ENCODE data around the gene KCNQ2. TPM values are rescaled to one million over a fixed set of nuclear protein-coding genes. Genes with fewer than 3 reads are reported as not detected.
A peak's percentile ranks its signal among the peaks of the same experiment; 100 is the strongest.

KCNQ2 gene
- total RNA-seq, 2 experiments from 2014 or later, result not detected

DNA sequence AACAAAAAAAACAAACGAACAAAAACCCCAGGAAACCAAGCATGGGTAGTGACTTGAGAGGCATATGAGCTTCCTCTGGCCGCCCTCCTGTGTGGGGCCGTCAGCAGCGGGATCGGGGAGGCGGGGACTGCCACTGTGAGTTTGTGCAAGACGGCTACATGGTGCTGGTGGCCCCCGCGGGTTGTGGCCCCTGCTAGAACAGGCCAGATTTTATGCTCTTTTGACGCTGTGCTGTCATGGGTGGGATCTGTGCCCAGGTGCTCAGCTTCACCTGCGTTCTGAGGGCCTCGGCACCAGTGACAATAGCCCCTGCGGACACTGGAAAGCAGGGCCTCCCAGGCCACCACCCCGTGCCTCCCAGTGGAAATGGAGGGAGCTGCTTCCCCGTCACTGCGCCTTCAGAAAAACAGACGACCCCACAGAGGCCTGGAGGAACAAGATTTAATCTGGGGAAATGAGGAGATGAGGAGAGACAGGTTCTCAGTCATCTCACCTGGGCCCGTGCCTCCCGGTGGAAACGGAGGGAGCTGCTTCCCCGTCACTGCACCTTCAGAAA lies 4.7 kb upstream of the KCNQ2 start:
- no peak for DNase-seq
- intact Hi-C loops (cut with DNase I, micrococcal nuclease), result no loop called here
- H3K4me1 Mint-ChIP-seq, result peaks cover 2% of the 10 kb centered on the region
- H3K36me3 Mint-ChIP-seq (ENCODE audit: low read depth), result no peaks in the 10 kb centered on the region
- peaks cover 33% of the 10 kb centered on the region for H3K27me3 Mint-ChIP-seq
- no peak overlapping the region for H3K4me3 Mint-ChIP-seq
- ChIA-PET CTCF (no interaction called here), POLR2A (no interaction called here)
- H3K9me3 Mint-ChIP-seq (ENCODE audit: low read depth), result no peaks in the 10 kb centered on the region
- H3K27ac Mint-ChIP-seq, result no peak overlapping the region
- no peak for ATAC-seq

DNA sequence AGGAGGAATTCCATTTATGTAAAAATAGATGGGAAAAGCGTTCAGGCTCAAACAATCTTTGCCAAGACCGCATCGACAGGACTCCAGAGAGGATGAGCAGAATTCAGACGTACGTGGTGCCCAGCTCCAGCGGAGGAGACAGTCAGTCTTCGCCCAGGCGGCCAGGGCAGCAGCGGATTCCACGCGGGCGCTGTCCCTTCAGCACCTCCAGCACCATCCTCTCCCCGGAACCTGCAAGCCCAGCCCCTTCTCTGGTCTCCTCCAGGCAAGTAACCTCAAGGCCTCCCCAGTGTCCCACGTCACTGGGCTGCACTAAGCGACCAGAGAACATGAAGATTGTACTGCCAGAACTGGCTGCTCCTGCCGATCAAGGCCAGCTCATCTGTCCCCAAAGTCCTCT lies 2.8 kb upstream of the KCNQ2 start:
- no peaks in the 10 kb centered on the region for H3K36me3 Mint-ChIP-seq (ENCODE audit: low read depth)
- CTCF ChIA-PET, result no interaction called here
- no peak overlapping the region for H3K27ac Mint-ChIP-seq
- DNase-seq (peak; percentile 35), ATAC-seq (no peak)
- no peak overlapping the region for H3K4me3 Mint-ChIP-seq
- peaks cover 2% of the 10 kb centered on the region for H3K4me1 Mint-ChIP-seq
- intact Hi-C loops (cut with DNase I, micrococcal nuclease), result no loop called here
- H3K27me3 Mint-ChIP-seq, result peaks cover 32% of the 10 kb centered on the region
- POLR2A ChIA-PET, result no interaction called here
- no peaks in the 10 kb centered on the region for H3K9me3 Mint-ChIP-seq (ENCODE audit: low read depth)

DNA sequence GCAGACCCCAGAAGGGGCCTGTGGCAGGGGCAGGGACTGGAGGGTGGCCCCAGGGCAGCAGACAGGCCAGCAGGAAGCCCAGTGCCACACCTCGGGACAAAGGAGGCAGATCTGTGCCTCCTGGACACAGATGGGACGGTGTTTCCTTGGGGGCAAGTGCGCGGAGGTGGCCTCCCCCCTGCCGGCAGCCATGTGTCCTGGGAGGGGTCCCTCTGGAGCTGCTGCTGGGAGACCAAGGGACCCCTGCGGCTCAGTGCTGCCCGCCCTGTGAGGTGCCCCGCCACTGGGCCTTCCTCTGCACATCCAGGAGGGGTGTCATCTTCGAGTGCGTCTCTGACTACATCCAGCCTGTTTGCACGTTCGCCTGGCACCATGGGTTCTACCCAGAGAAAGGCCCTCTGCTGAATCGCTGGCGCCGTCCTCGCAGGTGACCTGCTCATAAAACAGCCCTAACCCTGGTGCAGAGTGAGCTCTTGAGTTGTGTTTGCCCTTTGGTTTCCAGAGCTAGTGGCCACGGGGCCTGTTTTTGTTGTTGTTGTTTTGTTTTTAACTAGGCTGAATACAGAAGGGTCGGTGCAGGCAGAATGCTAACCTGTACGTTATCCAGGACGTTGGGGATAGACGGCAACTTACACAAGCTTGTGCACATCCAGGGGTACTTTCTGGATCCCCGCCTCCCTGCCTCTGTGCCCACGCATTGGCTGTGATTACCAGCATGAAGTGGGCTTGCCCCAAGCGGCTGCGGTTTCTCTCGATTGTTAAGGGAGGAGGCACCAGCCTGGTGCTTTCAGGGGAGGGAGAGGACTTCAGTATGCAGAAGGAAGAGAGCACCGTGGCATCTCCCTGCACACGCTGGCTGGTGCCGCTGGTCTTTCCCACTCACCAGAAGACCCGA lies 1.3 kb upstream of the KCNQ2 start:
- Mint-ChIP-seq H3K9me3 (ENCODE audit: low read depth) (no peaks in the 10 kb centered on the region), H3K4me1 (peaks cover 2% of the 10 kb centered on the region), H3K27me3 (peaks cover 29% of the 10 kb centered on the region), H3K27ac (no peak overlapping the region), H3K4me3 (no peak overlapping the region), H3K36me3 (ENCODE audit: low read depth) (no peaks in the 10 kb centered on the region)
- intact Hi-C loops (cut with DNase I, micrococcal nuclease), result no loop called here
- CTCF ChIA-PET, result no interaction called here
- no peak for DNase-seq
- peak; percentile 12 for ATAC-seq
- POLR2A ChIA-PET, result no interaction called here

DNA sequence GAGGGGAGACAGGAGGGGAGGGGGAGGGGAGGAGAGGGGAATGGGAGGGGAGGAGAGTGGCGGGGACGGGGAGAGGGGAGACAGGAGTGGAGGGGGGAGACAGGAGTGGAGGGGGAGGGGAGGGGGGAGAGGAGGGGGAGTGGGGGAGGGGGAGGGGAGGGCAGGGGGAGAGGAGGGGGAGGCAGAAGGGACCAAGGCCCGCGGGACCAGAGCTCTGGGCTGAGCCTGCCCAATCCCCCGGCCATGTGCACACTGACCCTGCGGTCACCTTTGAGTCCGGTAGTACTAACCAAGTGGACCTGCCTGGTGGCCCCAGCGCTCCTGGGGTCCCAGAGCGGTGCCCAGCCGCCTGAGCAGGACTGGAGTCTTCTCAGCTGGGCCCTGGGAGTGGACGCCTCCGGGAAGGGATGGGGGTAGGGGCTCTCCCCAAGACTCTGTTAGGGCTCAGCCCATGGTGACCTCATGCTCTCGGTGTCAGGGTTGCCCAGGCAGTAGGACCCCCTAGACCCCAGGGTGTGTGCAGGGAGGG lies 471 bp upstream of the KCNQ2 start:
- Mint-ChIP-seq H3K27me3 (peaks cover 28% of the 10 kb centered on the region), H3K36me3 (ENCODE audit: low read depth) (no peaks in the 10 kb centered on the region), H3K4me3 (no peak overlapping the region), H3K4me1 (peaks cover 2% of the 10 kb centered on the region), H3K9me3 (ENCODE audit: low read depth) (no peaks in the 10 kb centered on the region), H3K27ac (no peak overlapping the region)
- CTCF ChIA-PET, result no interaction called here
- intact Hi-C loops (cut with DNase I, micrococcal nuclease), result no loop called here
- ATAC-seq, result no peak
- POLR2A ChIA-PET, result no interaction called here
- DNase-seq, result no peak

DNA sequence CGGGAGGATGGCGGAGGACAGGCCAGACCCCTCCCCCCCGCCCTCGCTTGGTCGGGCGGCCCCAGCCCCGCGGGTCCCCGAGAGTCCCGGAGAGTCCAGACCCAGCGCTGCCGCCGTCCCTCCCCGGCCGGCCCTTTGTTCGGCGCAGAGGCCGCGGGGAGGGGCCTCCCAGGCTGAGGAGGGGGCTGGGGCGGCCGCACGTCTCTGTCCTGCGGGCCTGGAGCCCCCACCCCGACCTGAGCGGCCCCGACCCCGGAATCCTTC lies 806 bp downstream of the KCNQ2 start:
- Mint-ChIP-seq H3K9me3 (ENCODE audit: low read depth) (no peaks in the 10 kb centered on the region), H3K27ac (no peak overlapping the region), H3K4me1 (peaks cover 2% of the 10 kb centered on the region), H3K36me3 (ENCODE audit: low read depth) (no peaks in the 10 kb centered on the region), H3K27me3 (peaks cover 25% of the 10 kb centered on the region), H3K4me3 (no peak overlapping the region)
- ChIA-PET POLR2A (no interaction called here), CTCF (no interaction called here)
- intact Hi-C loops (cut with DNase I, micrococcal nuclease), result no loop called here
- DNase-seq (no peak), ATAC-seq (no peak)

DNA sequence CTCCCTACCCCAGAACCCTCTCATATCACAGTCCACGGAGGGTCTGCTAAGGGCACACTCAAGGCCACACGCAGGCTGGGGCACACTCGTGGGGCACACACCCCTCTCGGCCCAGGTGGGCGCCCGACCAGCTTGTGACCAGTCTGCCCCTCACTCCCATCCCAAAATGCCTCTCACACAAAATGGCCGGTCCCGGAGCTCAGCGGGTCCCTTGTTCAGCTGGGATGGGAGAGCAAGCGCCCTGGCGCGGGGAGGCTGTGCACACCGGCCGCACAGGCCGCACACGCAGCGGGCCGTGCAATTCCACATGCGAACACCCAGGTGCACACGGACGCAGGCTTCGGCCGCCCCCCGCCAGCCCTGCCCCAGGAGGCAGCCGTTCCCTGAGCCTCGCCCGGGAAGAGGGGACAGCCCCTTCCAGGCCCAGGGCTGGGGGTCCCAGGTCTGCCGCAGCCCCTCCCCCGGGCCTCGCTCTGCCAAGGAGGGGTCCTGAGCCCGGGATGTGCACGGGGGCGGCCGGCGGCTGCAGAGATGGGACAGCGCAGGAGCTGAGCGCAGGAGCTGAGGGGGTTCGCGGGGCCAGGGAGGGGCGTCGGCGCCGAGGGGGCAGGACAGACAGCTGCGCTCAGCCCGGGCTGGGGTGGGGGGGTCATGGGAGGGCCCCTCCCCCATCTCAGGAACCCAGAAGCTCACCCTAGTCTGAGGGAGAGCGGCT lies 1.3 kb downstream of the KCNQ2 start:
- ATAC-seq (no peak), DNase-seq (no peak)
- ChIA-PET POLR2A (no interaction called here), CTCF (no interaction called here)
- no peak overlapping the region for H3K27ac Mint-ChIP-seq
- intact Hi-C loops (cut with DNase I, micrococcal nuclease), result no loop called here
- peaks cover 25% of the 10 kb centered on the region for H3K27me3 Mint-ChIP-seq
- H3K4me3 Mint-ChIP-seq, result no peak overlapping the region
- peaks cover 2% of the 10 kb centered on the region for H3K4me1 Mint-ChIP-seq
- no peaks in the 10 kb centered on the region for H3K36me3 Mint-ChIP-seq (ENCODE audit: low read depth)
- H3K9me3 Mint-ChIP-seq (ENCODE audit: low read depth), result no peaks in the 10 kb centered on the region

DNA sequence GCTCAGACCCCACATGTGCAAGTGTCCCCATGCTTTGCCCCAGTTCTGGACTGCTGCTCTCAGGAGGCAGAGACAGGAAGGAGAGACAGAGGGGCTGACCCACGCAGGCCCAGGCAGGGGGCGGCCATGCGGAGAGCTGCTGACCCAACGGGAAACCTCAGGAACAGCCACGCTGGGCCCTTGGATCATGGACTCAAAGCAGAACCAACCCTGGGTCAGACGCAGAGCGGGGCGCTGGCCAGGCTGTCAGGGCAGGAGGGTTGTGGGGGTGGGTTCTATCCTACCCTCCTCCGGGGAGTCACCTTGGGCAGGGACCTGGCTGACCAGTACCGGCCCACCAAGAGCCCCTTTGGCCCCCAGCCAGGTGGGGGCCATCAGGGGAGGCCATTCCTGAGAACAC lies 2.0 kb downstream of the KCNQ2 start:
- no peaks in the 10 kb centered on the region for H3K36me3 Mint-ChIP-seq (ENCODE audit: low read depth)
- ATAC-seq, result no peak
- H3K27me3 Mint-ChIP-seq, result peaks cover 25% of the 10 kb centered on the region
- intact Hi-C loops (cut with DNase I, micrococcal nuclease), result no loop called here
- ChIA-PET CTCF (no interaction called here), POLR2A (no interaction called here)
- no peak for DNase-seq
- no peak overlapping the region for H3K4me3 Mint-ChIP-seq
- no peak overlapping the region for H3K27ac Mint-ChIP-seq
- H3K4me1 Mint-ChIP-seq, result peaks cover 2% of the 10 kb centered on the region
- H3K9me3 Mint-ChIP-seq (ENCODE audit: low read depth), result no peaks in the 10 kb centered on the region

DNA sequence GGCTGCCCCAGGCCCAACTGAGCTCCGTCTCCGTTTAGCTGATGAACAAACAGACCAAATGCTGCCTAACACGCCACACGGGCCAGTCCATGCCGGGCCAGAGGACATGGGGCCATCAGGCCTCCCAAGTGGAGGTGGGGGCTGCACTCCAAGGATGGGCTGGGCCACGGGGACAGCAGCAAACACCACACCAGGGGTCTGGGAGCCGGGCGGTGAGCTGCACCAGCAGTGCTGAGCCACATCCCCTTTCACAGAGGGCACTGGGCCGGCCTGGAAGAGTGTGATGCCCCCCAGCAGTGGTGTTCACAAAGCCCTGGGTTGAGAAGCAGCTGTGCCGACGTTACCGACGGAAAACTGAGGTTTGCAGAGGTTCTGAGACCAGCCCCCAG lies 2.7 kb downstream of the KCNQ2 start:
- Mint-ChIP-seq H3K36me3 (ENCODE audit: low read depth) (no peaks in the 10 kb centered on the region), H3K9me3 (ENCODE audit: low read depth) (no peaks in the 10 kb centered on the region), H3K4me3 (no peak overlapping the region), H3K4me1 (peaks cover 2% of the 10 kb centered on the region), H3K27ac (no peak overlapping the region), H3K27me3 (peaks cover 23% of the 10 kb centered on the region)
- intact Hi-C loops (cut with DNase I, micrococcal nuclease), result no loop called here
- CTCF ChIA-PET, result no interaction called here
- DNase-seq (no peak), ATAC-seq (no peak)
- POLR2A ChIA-PET, result no interaction called here

DNA sequence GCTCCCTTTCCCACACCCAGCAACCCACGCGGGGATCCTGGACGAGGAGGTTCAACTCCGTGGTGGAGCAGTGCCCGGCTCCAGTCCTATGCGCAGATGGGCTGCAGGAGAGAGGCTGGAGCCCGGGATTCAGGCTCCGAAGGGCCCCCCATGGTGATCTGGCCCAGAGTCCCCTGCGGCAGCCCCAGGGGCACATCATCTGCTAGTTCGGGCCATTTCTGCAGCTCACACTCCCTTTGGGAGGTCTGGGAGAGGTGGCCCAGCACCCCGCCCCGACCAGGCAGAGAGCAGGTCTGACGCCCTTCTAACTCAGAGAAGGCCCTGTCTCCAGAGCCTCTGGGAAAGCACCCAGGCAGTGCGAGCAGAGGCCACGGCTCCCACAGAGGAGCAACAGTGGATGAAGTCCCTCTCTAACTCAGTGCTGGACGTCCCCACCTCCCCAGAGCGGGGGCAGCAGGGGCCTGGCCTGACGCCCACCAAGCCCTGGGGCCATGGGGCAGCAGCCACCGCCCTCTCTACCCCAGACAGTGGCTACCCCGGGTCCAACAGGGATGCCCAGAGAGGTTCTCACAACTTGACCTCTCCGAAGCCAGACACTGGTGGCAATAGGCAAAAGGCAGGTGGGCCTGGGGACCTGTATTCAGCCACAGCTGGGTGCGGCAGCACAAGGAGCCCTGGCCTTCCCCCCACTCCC lies 3.3 kb downstream of the KCNQ2 start:
- DNase-seq (no peak), ATAC-seq (no peak)
- Mint-ChIP-seq H3K4me3 (no peak overlapping the region), H3K4me1 (peaks cover 2% of the 10 kb centered on the region), H3K27me3 (peaks cover 23% of the 10 kb centered on the region), H3K36me3 (ENCODE audit: low read depth) (no peaks in the 10 kb centered on the region), H3K9me3 (ENCODE audit: low read depth) (no peaks in the 10 kb centered on the region), H3K27ac (no peak overlapping the region)
- intact Hi-C loops (cut with DNase I, micrococcal nuclease), result no loop called here
- ChIA-PET CTCF (no interaction called here), POLR2A (no interaction called here)

DNA sequence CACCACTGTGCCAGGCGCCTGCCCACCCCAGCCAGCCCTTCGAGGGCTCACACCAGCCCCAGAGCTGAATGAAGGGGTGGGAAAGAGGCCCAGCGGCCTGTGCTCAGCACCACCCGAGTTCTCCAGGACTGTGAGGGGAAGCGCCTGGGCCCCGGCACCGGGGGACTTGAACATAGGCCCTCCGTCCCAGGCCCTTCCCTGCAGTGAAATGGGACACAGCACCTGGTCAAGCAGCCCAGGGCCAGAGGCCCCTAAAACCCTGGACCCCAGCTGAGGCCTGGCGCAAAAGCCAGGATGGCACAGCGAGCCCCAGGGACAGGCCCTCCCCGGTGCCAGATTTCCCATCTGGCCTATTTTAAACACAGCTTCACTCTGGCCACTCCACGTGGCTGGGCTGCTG lies 4.0 kb downstream of the KCNQ2 start:
- Mint-ChIP-seq H3K4me1 (no peaks in the 10 kb centered on the region), H3K4me3 (no peak overlapping the region), H3K27me3 (peaks cover 21% of the 10 kb centered on the region), H3K9me3 (ENCODE audit: low read depth) (no peaks in the 10 kb centered on the region), H3K27ac (no peak overlapping the region), H3K36me3 (ENCODE audit: low read depth) (no peaks in the 10 kb centered on the region)
- intact Hi-C loops (cut with DNase I, micrococcal nuclease), result no loop called here
- ChIA-PET POLR2A (no interaction called here), CTCF (no interaction called here)
- DNase-seq (no peak), ATAC-seq (no peak)

DNA sequence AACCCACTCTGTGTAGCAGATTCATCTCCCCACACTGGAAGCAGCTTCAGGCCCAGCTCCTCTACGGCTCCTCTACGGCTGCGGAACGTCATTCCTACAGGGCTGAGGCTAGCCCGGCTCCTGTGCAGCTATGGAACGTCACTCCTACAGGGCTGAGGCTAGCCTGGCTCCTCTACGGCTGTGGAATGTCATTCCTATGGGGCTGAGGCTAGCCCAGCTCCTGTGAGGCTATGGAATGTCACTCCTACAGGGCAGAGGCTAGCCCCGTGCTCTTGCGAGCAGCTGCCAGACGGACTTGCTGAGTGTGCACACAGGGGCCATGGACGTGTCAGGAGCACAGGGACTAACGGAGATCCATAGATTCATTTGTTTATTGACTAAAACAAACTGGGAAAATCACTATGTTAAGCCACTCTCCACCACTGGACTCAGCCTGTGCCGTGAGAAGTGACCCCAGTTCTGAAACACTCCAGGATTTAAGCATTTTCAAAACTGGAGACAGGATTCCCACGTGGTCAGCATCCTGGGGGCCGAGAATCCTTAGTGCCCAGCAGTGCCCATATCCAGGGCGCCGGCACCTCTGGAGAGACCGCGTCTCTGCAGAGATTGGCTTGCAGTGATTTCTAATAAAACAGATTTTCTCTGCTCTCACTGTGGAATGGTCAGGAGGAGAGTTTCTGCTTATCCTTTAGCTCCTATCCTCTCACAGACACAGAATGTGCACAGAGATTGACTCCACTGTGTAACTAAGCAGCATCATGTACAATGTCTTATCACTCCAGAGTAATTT lies 5.0 kb downstream of the KCNQ2 start:
- Mint-ChIP-seq H3K27me3 (peaks cover 28% of the 10 kb centered on the region), H3K36me3 (ENCODE audit: low read depth) (no peaks in the 10 kb centered on the region), H3K27ac (no peak overlapping the region), H3K4me3 (no peak overlapping the region), H3K9me3 (ENCODE audit: low read depth) (no peaks in the 10 kb centered on the region), H3K4me1 (no peaks in the 10 kb centered on the region)
- DNase-seq (no peak), ATAC-seq (no peak)
- POLR2A ChIA-PET, result no interaction called here
- CTCF ChIA-PET, result no interaction called here
- intact Hi-C loops (cut with DNase I, micrococcal nuclease), result no loop called here
